ENCODE results near the gene CEP95.

DNA sequence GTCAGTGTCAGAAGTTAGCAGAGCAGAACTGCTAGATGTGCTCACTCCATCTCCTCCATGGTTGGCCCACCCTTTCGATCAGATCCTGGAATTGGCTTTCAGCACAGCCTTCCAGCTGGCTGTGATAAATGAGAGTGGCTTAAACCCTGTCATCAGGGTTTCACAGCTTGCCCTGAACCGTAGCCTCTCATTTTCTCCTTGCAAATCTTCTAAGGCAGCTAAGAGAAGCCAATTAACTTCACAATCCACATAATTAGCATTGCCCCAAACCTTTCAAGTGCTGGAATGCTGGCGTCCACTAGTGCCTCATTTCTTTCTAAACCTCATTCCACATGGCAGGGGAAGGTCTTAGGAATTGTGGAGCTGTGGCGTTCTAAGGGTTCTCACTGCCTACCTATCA is 36.2 kb upstream of the CEP95 start:
- TF ChIP-seq, protein P1, sequence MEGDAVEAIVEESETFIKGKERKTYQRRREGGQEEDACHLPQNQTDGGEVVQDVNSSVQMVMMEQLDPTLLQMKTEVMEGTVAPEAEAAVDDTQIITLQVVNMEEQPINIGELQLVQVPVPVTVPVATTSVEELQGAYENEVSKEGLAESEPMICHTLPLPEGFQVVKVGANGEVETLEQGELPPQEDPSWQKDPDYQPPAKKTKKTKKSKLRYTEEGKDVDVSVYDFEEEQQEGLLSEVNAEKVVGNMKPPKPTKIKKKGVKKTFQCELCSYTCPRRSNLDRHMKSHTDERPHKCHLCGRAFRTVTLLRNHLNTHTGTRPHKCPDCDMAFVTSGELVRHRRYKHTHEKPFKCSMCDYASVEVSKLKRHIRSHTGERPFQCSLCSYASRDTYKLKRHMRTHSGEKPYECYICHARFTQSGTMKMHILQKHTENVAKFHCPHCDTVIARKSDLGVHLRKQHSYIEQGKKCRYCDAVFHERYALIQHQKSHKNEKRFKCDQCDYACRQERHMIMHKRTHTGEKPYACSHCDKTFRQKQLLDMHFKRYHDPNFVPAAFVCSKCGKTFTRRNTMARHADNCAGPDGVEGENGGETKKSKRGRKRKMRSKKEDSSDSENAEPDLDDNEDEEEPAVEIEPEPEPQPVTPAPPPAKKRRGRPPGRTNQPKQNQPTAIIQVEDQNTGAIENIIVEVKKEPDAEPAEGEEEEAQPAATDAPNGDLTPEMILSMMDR (conservative IDR thresholded peaks at IDR 0.05) = no peak
- TF ChIP-seq ZFX (IDR thresholded peaks at IDR 0.05) = no peak

Data from C4-2B (cell line).